ENCODE results near the gene HNRNPL. TPM values are rescaled to one million over a fixed set of nuclear protein-coding genes. Genes with fewer than 3 reads are reported as not detected.

Gene HNRNPL
- total and polyA plus RNA-seq, 9 of the 15 experiments (the other 6 are each of a cell fraction or from before 2014, with no cell fraction given), result 39.5 to 610 (median 299) TPM

DNA sequence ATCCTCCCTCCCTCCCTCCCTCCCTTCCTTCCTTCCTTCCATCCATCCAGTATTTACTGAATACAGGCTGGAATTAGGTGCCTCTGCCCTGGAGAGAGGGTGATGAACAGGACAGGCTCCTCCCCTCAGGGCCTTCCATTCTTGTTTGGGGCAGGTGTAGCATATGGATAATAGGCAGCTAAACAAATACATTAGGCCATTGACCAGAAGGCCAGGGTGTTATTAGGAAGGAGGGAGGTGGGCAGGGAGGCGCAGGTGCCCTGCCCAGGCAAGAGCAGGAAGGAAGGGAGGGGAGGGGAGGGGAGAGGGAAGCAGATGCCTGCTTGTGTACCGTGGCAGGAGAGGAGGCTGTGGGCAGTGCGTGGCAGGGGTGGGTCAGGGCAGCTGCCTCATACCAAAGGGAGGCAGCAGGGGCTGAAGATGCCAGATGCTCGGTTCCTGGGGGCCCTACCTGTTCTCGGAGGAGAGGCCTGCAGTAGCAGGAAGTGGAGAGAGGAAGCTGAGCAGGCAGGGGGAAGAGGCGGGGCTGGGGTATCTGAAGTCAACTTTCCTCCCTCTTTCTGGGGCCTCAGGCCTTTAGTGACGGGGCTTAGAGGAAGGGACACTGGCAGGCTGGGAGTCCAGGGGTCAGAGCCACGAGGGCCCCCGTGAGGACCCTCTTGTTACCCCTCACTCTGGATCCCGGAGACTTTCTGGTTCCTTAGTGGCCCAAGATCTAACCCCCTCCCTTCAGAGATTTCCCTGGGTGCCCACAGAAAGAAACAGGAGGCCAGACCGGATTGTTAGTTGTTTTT, 28.2 kb upstream of the HNRNPL start, which contains the start of gene RINL (continued):
- TF ChIP-seq, protein P1, sequence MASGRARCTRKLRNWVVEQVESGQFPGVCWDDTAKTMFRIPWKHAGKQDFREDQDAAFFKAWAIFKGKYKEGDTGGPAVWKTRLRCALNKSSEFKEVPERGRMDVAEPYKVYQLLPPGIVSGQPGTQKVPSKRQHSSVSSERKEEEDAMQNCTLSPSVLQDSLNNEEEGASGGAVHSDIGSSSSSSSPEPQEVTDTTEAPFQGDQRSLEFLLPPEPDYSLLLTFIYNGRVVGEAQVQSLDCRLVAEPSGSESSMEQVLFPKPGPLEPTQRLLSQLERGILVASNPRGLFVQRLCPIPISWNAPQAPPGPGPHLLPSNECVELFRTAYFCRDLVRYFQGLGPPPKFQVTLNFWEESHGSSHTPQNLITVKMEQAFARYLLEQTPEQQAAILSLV (tag; IDR thresholded peaks at IDR 0.05), result no peak
- TF ChIP-seq HMG20B (CRISPR knock-in tag; IDR thresholded peaks at IDR 0.05), result no peak
- TF ChIP-seq, protein P2, sequence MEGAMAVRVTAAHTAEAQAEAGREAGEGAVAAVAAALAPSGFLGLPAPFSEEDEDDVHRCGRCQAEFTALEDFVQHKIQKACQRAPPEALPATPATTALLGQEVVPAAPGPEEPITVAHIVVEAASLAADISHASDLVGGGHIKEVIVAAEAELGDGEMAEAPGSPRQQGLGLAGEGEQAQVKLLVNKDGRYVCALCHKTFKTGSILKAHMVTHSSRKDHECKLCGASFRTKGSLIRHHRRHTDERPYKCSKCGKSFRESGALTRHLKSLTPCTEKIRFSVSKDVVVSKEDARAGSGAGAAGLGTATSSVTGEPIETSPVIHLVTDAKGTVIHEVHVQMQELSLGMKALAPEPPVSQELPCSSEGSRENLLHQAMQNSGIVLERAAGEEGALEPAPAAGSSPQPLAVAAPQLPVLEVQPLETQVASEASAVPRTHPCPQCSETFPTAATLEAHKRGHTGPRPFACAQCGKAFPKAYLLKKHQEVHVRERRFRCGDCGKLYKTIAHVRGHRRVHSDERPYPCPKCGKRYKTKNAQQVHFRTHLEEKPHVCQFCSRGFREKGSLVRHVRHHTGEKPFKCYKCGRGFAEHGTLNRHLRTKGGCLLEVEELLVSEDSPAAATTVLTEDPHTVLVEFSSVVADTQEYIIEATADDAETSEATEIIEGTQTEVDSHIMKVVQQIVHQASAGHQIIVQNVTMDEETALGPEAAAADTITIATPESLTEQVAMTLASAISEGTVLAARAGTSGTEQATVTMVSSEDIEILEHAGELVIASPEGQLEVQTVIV (CRISPR knock-in tag; IDR thresholded peaks at IDR 0.05; ENCODE audit: borderline replicate concordance), result no peak
- TF ChIP-seq ZNF79 (CRISPR knock-in tag; IDR thresholded peaks at IDR 0.05; ENCODE audit: low read depth), result no peak
- no peak for TF ChIP-seq ZKSCAN1 (IDR thresholded peaks at IDR 0.05; ENCODE audit: low read depth, low read length)
- TF ChIP-seq BCL6 (CRISPR knock-in tag; IDR thresholded peaks at IDR 0.05), result no peak
- TF ChIP-seq DNMT1 (IDR thresholded peaks at IDR 0.05), result no peak
- TF ChIP-seq RNF2 (IDR thresholded peaks at IDR 0.05), result no peak
- TF ChIP-seq ETV6 (IDR thresholded peaks at IDR 0.05; ENCODE audit: borderline replicate concordance in 1 of 2, low read depth in 2 of 2, low read length in 1 of 2), result peak in 1 of 2 experiments; percentile 10; a peak in 1 of 4 replicates
- no peak for TF ChIP-seq ETV6 (CRISPR knock-in tag; IDR thresholded peaks at IDR 0.05; ENCODE audit: borderline replicate concordance)
- TF ChIP-seq ZNF354B (CRISPR knock-in tag; IDR thresholded peaks at IDR 0.05), result no peak
- TF ChIP-seq ATF7 (IDR thresholded peaks at IDR 0.05), result no peak
- TF ChIP-seq, protein P3, sequence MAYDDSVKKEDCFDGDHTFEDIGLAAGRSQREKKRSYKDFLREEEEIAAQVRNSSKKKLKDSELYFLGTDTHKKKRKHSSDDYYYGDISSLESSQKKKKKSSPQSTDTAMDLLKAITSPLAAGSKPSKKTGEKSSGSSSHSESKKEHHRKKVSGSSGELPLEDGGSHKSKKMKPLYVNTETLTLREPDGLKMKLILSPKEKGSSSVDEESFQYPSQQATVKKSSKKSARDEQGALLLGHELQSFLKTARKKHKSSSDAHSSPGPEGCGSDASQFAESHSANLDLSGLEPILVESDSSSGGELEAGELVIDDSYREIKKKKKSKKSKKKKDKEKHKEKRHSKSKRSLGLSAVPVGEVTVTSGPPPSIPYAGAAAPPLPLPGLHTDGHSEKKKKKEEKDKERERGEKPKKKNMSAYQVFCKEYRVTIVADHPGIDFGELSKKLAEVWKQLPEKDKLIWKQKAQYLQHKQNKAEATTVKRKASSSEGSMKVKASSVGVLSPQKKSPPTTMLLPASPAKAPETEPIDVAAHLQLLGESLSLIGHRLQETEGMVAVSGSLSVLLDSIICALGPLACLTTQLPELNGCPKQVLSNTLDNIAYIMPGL (CRISPR knock-in tag; IDR thresholded peaks at IDR 0.05), result no peak
- TF ChIP-seq, protein P4, sequence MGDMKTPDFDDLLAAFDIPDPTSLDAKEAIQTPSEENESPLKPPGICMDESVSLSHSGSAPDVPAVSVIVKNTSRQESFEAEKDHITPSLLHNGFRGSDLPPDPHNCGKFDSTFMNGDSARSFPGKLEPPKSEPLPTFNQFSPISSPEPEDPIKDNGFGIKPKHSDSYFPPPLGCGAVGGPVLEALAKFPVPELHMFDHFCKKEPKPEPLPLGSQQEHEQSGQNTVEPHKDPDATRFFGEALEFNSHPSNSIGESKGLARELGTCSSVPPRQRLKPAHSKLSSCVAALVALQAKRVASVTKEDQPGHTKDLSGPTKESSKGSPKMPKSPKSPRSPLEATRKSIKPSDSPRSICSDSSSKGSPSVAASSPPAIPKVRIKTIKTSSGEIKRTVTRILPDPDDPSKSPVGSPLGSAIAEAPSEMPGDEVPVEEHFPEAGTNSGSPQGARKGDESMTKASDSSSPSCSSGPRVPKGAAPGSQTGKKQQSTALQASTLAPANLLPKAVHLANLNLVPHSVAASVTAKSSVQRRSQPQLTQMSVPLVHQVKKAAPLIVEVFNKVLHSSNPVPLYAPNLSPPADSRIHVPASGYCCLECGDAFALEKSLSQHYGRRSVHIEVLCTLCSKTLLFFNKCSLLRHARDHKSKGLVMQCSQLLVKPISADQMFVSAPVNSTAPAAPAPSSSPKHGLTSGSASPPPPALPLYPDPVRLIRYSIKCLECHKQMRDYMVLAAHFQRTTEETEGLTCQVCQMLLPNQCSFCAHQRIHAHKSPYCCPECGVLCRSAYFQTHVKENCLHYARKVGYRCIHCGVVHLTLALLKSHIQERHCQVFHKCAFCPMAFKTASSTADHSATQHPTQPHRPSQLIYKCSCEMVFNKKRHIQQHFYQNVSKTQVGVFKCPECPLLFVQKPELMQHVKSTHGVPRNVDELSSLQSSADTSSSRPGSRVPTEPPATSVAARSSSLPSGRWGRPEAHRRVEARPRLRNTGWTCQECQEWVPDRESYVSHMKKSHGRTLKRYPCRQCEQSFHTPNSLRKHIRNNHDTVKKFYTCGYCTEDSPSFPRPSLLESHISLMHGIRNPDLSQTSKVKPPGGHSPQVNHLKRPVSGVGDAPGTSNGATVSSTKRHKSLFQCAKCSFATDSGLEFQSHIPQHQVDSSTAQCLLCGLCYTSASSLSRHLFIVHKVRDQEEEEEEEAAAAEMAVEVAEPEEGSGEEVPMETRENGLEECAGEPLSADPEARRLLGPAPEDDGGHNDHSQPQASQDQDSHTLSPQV (IDR thresholded peaks at IDR 0.05), result peak; percentile 37; the same call in 1 of the 2 replicates
- no peak for TF ChIP-seq NR2C2 (CRISPR knock-in tag; IDR thresholded peaks at IDR 0.05)
- no peak for TF ChIP-seq NR2C2 (tag; IDR thresholded peaks at IDR 0.05)
- TF ChIP-seq CTBP1 (IDR thresholded peaks at IDR 0.05; ENCODE audit: borderline replicate concordance), result peak; percentile 45; the same call in 1 of the 2 replicates
- no peak for TF ChIP-seq JUNB (CRISPR knock-in tag; conservative IDR thresholded peaks at IDR 0.05)
- no peak for TF ChIP-seq NCOA4 (IDR thresholded peaks at IDR 0.05; ENCODE audit: partially characterized antibody)
- no peak for TF ChIP-seq KAT2B (IDR thresholded peaks at IDR 0.05; ENCODE audit: low read depth, low read length)
